ENCODE results near the gene GNG2. TPM values are rescaled to one million over a fixed set of nuclear protein-coding genes. Genes with fewer than 3 reads are reported as not detected.

Gene GNG2
- total RNA-seq, 4 donors from 2014 or later, result 7.5 to 32.8 (median 14.2) TPM

- TF ChIP-seq POLR2AphosphoS5 (IDR thresholded peaks at IDR 0.05) (no peak), EP300 (IDR thresholded peaks at IDR 0.05; ENCODE audit: low read depth) (no peak), POLR2A (IDR thresholded peaks at IDR 0.05) (no peak), CTCF (IDR thresholded peaks at IDR 0.05) (no peak)
- Histone ChIP-seq H3K9me3 (no peaks in the 10 kb centered on the region), H3K27me3 (no peaks in the 10 kb centered on the region), H3K27ac (no peak overlapping the region), H3K4me1 (peaks cover 0 to 12% (median 0%) of the 10 kb centered on the region in 4 donors), H3K4me3 (no peak overlapping the region), H3K36me3 (no peaks in the 10 kb centered on the region)
- DNase-seq, result no peak
- 85 to 92% methylated on average over 4 to 8 of the region's 8 CpGs for WGBS, 2 donors (ENCODE audit: low coverage in 1 of 2)
- in situ Hi-C loops (cut with MboI; ENCODE audit: low pct_ligation_motif_present in 1 of 4, low pct_unique_long_range_greater_than_20kb in 1 of 4, low sequenced_read_pairs in 3 of 4) (no loop called here), intact Hi-C loops (cut with DNase I; ENCODE audit: low total_unique reads) (no loop called here)
These were observed 69.7 kb downstream of the GNG2 start for GRCh38 chr14:51929910-51930682.

- Histone ChIP-seq H3K27me3 (no peaks in the 10 kb centered on the region), H3K9me3 (no peaks in the 10 kb centered on the region), H3K4me3 (no peak overlapping the region), H3K4me1 (peaks cover 0 to 12% (median 0%) of the 10 kb centered on the region in 4 donors), H3K27ac (no peak overlapping the region), H3K36me3 (no peaks in the 10 kb centered on the region)
- TF ChIP-seq POLR2A (IDR thresholded peaks at IDR 0.05), result no peak
- no peak for TF ChIP-seq POLR2AphosphoS5 (IDR thresholded peaks at IDR 0.05)
- no peak for TF ChIP-seq EP300 (IDR thresholded peaks at IDR 0.05; ENCODE audit: low read depth)
- no peak for TF ChIP-seq CTCF (IDR thresholded peaks at IDR 0.05)
- intact Hi-C loops (cut with DNase I; ENCODE audit: low total_unique reads) (no loop called here), in situ Hi-C loops (cut with MboI; ENCODE audit: low pct_ligation_motif_present in 1 of 4, low pct_unique_long_range_greater_than_20kb in 1 of 4, low sequenced_read_pairs in 3 of 4) (no loop called here)
- no peak for DNase-seq
- 56 to 72% methylated on average over 2 of the region's 2 CpGs for WGBS, 2 donors (ENCODE audit: low coverage in 1 of 2)
These were observed 70.9 kb downstream of the GNG2 start for GRCh38 chr14:51931308-51931707.

GRCh38 chr14:51933191-51933590, 72.8 kb downstream of the GNG2 start:
- in situ Hi-C loops (cut with MboI; ENCODE audit: low pct_ligation_motif_present in 1 of 4, low pct_unique_long_range_greater_than_20kb in 1 of 4, low sequenced_read_pairs in 3 of 4), result no loop called here
- WGBS, 2 donors (ENCODE audit: low coverage in 1 of 2), result 60 to 67% methylated on average over 3 of the region's 3 CpGs
- H3K9me3 ChIP-seq, result no peaks in the 10 kb centered on the region
- no peak overlapping the region for H3K27ac ChIP-seq
- TF ChIP-seq POLR2AphosphoS5 (IDR thresholded peaks at IDR 0.05) (no peak), CTCF (IDR thresholded peaks at IDR 0.05) (no peak), POLR2A (IDR thresholded peaks at IDR 0.05) (no peak), EP300 (IDR thresholded peaks at IDR 0.05; ENCODE audit: low read depth) (no peak)
- DNase-seq, result no peak
- H3K36me3 ChIP-seq, result no peaks in the 10 kb centered on the region
- peaks cover 0 to 12% (median 0%) of the 10 kb centered on the region in 4 donors for H3K4me1 ChIP-seq
- H3K27me3 ChIP-seq, result no peaks in the 10 kb centered on the region
- H3K4me3 ChIP-seq, result no peak overlapping the region
- intact Hi-C loops (cut with DNase I; ENCODE audit: low total_unique reads), result no loop called here

GRCh38 chr14:51938137-51938536, 77.7 kb downstream of the GNG2 start:
- in situ Hi-C loops (cut with MboI; ENCODE audit: low pct_ligation_motif_present in 1 of 4, low pct_unique_long_range_greater_than_20kb in 1 of 4, low sequenced_read_pairs in 3 of 4) (no loop called here), intact Hi-C loops (cut with DNase I; ENCODE audit: low total_unique reads) (no loop called here)
- no peaks in the 10 kb centered on the region for H3K4me1 ChIP-seq
- TF ChIP-seq POLR2AphosphoS5 (IDR thresholded peaks at IDR 0.05) (no peak), EP300 (IDR thresholded peaks at IDR 0.05; ENCODE audit: low read depth) (no peak), CTCF (IDR thresholded peaks at IDR 0.05) (no peak), POLR2A (IDR thresholded peaks at IDR 0.05) (no peak)
- H3K27me3 ChIP-seq, result no peaks in the 10 kb centered on the region
- H3K9me3 ChIP-seq, result no peaks in the 10 kb centered on the region
- H3K4me3 ChIP-seq, result no peak overlapping the region
- WGBS, 2 donors (ENCODE audit: low coverage in 1 of 2), result 95 to 100% methylated on average over 1 of the region's 1 CpG
- no peak overlapping the region for H3K27ac ChIP-seq
- no peak for DNase-seq
- no peaks in the 10 kb centered on the region for H3K36me3 ChIP-seq

Measured in transverse colon (tissue), 4 donors.